ENCODE measurements around the gene DNTTIP2. TPM values are rescaled to one million over a fixed set of nuclear protein-coding genes. Genes with fewer than 3 reads are reported as not detected.
"Not testable (repeated sequence)": the region's sequence is repeated elsewhere in the genome, so short reads cannot be mapped to it uniquely, and the experiment has no call there.

DNTTIP2 gene
- total RNA-seq, 2 donors from 2014 or later = 64.9 to 67.0 TPM

DNA sequence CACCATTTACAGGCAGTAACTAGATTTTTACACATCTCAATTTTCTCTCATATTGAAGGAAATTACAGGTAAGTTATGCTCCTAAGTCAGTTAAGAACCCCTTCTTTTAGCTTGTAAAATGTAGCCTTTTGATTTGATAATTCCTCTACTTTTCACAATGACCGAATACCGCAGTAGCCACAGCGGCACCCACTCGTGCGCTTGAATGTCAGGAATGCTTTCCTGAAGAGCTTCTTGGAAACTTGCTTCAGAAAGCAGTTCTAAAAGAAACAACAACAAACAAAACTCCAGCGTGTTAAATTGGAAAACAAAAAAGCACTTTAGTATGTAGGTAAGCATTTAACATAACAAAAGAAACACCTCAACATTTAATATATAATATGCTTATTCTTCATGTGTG is 9.9 kb upstream of the DNTTIP2 start:
- H3K9me3 Mint-ChIP-seq = no peaks in the 10 kb centered on the region
- DNase-seq (ENCODE audit: low spot score in 2 of 2) (no peak), ATAC-seq (no peak)
- H3K27ac Mint-ChIP-seq = no peak overlapping the region
- peaks cover 0 to 4% of the 10 kb centered on the region in 2 donors for H3K36me3 Mint-ChIP-seq

- Mint-ChIP-seq H3K36me3 (peaks cover 17 to 23% of the 10 kb centered on the region in 2 donors), H3K27ac (no peak overlapping the region), H3K9me3 (no peaks in the 10 kb centered on the region)
- DNase-seq (ENCODE audit: low spot score in 2 of 2) = no peak
- no peak for ATAC-seq
Measured at GRCh38 chr1:93882269-93882668, 3.3 kb upstream of the DNTTIP2 start.

- ATAC-seq (no peak), DNase-seq (ENCODE audit: low spot score in 2 of 2) (no peak)
- H3K36me3 Mint-ChIP-seq = peaks cover 30 to 36% of the 10 kb centered on the region in 2 donors
- H3K9me3 Mint-ChIP-seq = no peaks in the 10 kb centered on the region
- peak overlapping the region in 1 of 2 donors; percentile 4 for H3K27ac Mint-ChIP-seq
Measured at GRCh38 chr1:93880731-93881130, 1.7 kb upstream of the DNTTIP2 start.

DNA sequence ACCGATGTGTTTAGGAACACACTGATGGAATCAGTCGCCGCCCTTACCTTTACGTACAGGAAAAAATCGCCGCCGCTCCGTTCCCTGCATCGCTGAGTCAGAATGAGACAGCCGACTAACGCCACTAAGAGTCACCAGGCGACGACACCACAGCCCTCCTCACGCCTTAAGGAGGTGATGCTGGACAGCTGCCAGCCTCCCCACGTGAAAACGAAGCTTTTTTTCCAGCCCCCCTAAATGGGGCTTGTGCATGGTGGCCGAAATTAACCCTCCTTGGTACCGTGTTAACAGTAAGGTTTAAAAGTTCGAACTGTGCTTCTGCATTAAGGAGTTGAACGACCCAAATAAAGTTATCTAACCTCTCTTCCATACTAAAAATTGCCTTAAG is 511 bp downstream of the DNTTIP2 start:
- peak overlapping the region; percentile 99 to 100 for H3K27ac Mint-ChIP-seq
- no peaks in the 10 kb centered on the region for H3K9me3 Mint-ChIP-seq
- ATAC-seq = peak; percentile 66 to 89
- peaks cover 41 to 49% of the 10 kb centered on the region in 2 donors for H3K36me3 Mint-ChIP-seq
- DNase-seq (ENCODE audit: low spot score in 2 of 2) = peak; percentile 48 to 76

- Mint-ChIP-seq H3K27ac (peak overlapping the region; percentile 56 to 100), H3K9me3 (no peaks in the 10 kb centered on the region), H3K36me3 (peaks cover 41 to 49% of the 10 kb centered on the region in 2 donors)
- DNase-seq (ENCODE audit: low spot score in 2 of 2) (no peak), ATAC-seq (no peak)
Measured at GRCh38 chr1:93877529-93877928, 1.5 kb downstream of the DNTTIP2 start.

GRCh38 chr1:93876244-93876643 is 2.8 kb downstream of the DNTTIP2 start:
- Mint-ChIP-seq H3K27ac (peak overlapping the region; percentile 11 to 100), H3K9me3 (no peaks in the 10 kb centered on the region), H3K36me3 (peaks cover 41 to 49% of the 10 kb centered on the region in 2 donors)
- DNase-seq (ENCODE audit: low spot score in 2 of 2) (no peak), ATAC-seq (no peak)

DNA sequence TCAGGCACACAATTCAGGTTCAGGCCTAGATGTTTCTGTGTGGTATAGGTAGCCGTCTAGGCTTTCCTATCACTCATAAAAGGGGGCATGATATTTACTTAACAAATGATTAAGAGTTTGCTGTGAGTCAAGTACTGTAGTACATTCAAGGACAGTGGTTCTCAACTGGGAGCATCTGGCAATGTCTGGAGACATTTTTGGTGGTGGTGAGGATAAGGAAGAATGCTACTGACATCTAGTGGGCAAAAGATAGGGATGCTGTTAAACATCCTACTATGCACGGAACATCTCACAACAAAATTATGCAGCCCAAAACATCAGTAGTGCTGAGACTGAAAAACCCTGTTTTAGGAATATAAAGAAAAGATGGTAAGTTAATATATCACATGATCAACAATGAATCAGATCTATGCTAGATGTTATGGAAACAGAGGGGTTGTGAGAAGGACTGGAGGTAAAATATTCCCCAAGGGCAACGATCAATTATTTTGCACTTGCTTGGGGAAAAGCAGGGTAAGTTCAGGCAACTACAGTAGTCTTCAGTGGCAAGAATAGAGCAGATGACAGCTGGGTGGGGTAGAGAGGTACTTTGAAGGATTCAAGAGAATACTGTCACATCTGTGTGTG is 4.9 kb downstream of the DNTTIP2 start:
- Mint-ChIP-seq H3K9me3 (no peaks in the 10 kb centered on the region), H3K27ac (peak overlapping the region; percentile 26 to 46), H3K36me3 (peaks cover 40 to 42% of the 10 kb centered on the region in 2 donors)
- DNase-seq (ENCODE audit: low spot score in 2 of 2) = no peak
- peak in 1 of 2 donors; percentile 12 for ATAC-seq

- H3K9me3 Mint-ChIP-seq = no peaks in the 10 kb centered on the region
- H3K27ac Mint-ChIP-seq = peak overlapping the region in 1 of 2 donors; percentile 13
- peaks cover 16 to 21% of the 10 kb centered on the region in 2 donors for H3K36me3 Mint-ChIP-seq
- ATAC-seq (no peak), DNase-seq (ENCODE audit: low spot score in 2 of 2) (no peak)
Measured at GRCh38 chr1:93871366-93871765, 7.6 kb downstream of the DNTTIP2 start.

DNA sequence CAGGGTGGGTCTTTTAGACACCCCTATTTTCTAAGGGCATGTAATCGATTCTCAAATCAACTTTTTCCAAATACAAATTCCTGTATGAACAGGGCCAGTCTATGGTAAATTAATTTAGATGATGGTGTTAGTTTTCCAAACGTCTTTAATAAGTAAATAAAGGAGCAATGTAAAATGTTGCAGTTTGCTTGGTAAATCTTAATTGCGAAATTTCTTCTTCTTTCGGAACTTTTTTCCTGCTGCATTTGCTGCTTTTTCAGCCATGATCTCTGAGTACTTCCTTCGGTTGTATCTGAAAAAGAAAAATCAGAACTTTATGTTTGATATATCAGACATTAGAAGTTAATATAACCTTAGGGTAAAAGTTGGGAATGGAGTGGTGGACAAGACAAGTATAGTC is 9.4 kb downstream of the DNTTIP2 start:
- DNase-seq (ENCODE audit: low spot score in 2 of 2) (no peak), ATAC-seq (no peak)
- Mint-ChIP-seq H3K27ac (no peak overlapping the region), H3K9me3 (no peaks in the 10 kb centered on the region), H3K36me3 (peaks cover 10 to 15% of the 10 kb centered on the region in 2 donors)

- not testable (repeated sequence) for H3K36me3 Mint-ChIP-seq; DNase-seq (ENCODE audit: low spot score in 2 of 2); H3K9me3 Mint-ChIP-seq; H3K27ac Mint-ChIP-seq; ATAC-seq
Measured at GRCh38 chr1:93868492-93868891, 10.5 kb downstream of the DNTTIP2 start.

DNA sequence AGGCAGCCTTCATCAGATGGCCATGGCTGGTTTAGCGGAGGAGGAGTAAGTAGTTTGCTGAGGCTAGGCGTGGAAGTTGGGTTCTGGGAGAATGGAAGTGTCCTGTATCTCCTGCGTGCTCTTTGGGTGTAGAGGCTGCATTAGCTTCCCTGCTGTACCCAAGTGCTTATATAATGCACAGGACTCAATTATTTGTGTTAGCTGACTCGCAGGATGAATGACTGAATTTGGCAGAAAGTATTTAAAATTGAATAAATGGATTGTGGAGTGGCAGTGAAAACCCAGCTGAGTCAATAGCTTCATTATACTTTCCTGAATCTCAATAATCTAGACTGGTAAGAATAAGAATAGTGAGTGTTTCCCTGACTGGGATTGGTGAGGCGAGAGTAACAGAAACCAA is 13.8 kb downstream of the DNTTIP2 start:
- Mint-ChIP-seq H3K27ac (peak overlapping the region in 1 of 2 donors; percentile 11), H3K9me3 (no peaks in the 10 kb centered on the region), H3K36me3 (peaks cover 0 to 6% of the 10 kb centered on the region in 2 donors)
- DNase-seq (ENCODE audit: low spot score in 2 of 2) = no peak
- ATAC-seq = no peak

DNA sequence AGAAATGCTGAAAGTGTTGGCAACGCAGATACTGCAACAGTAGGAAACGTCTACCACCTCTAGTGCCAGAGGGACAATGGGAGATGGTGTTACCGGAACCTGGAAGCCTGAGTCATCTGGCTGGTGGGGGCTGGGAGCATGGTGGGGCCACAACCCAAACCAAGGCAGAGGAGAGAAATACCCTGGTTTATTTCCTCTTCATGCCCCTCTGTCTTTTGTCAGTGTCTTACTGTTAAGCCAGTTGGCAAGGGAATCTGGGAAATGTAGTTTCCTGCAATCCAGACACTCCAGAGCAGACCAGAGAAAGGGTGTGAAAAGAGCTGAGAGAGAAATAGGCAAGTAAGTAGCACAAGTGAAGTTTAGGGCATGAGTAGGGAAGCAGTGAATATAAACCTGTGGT is 14.8 kb downstream of the DNTTIP2 start:
- ATAC-seq (peak in 1 of 2 donors; percentile 32), DNase-seq (ENCODE audit: low spot score in 2 of 2) (no peak)
- Mint-ChIP-seq H3K36me3 (no peaks in the 10 kb centered on the region), H3K9me3 (no peaks in the 10 kb centered on the region), H3K27ac (no peak overlapping the region)

- H3K27ac Mint-ChIP-seq; H3K36me3 Mint-ChIP-seq; ATAC-seq; DNase-seq (ENCODE audit: low spot score in 2 of 2); H3K9me3 Mint-ChIP-seq: not testable (repeated sequence)
Measured at GRCh38 chr1:93857653-93858052, 21.4 kb downstream of the DNTTIP2 start.

- not testable (repeated sequence) for H3K9me3 Mint-ChIP-seq; ATAC-seq; H3K36me3 Mint-ChIP-seq; H3K27ac Mint-ChIP-seq; DNase-seq (ENCODE audit: low spot score in 2 of 2)
Measured at GRCh38 chr1:93855983-93856382, 23.0 kb downstream of the DNTTIP2 start.

GRCh38 chr1:93853940-93854339 is 25.1 kb downstream of the DNTTIP2 start:
- ATAC-seq (no peak), DNase-seq (ENCODE audit: low spot score in 2 of 2) (no peak)
- Mint-ChIP-seq H3K9me3 (peaks cover 0 to 4% of the 10 kb centered on the region in 2 donors), H3K36me3 (peaks cover 0 to 5% of the 10 kb centered on the region in 2 donors), H3K27ac (no peak overlapping the region)

GRCh38 chr1:93851878-93852277 is 27.1 kb downstream of the DNTTIP2 start:
- Mint-ChIP-seq H3K36me3 (peaks cover 3 to 7% of the 10 kb centered on the region in 2 donors), H3K9me3 (peaks cover 0 to 4% of the 10 kb centered on the region in 2 donors), H3K27ac (no peak overlapping the region)
- DNase-seq (ENCODE audit: low spot score in 2 of 2) (no peak), ATAC-seq (no peak)

GRCh38 chr1:93851327-93851712 is 27.7 kb downstream of the DNTTIP2 start:
- Mint-ChIP-seq H3K27ac (no peak overlapping the region), H3K36me3 (peaks cover 0 to 7% of the 10 kb centered on the region in 2 donors), H3K9me3 (peaks cover 0 to 4% of the 10 kb centered on the region in 2 donors)
- DNase-seq (ENCODE audit: low spot score in 2 of 2) = no peak
- no peak for ATAC-seq

DNA sequence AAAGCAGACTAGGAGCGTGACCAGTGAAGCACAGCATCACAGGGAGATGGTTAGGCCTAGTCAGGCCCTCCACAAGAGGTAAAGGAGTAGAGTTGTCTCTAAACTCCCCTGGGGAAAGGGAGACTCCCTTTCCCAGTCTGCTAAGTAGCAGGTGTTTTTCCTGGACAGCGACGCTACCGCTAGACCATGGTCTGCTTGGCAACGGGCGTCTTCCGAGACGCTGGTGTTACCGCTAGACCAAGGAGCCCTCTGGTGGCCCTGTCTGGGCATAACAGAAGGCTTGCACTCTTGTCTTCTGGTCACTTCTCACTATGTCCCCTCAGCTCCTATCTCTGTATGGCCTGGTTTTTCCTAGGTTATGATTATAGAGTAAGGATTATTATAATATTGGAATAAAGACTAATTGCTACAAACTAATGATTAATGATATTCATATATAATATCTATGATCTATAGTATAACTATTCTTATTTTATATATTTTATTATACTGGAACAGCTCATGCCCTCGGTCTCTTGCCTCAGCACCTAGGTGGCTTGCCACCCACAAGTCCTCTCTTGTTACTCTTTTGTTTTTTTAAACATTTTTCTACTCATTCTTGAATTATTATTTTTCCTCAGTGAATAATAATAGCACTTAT is 28.2 kb downstream of the DNTTIP2 start:
- H3K9me3 Mint-ChIP-seq, H3K27ac Mint-ChIP-seq, ATAC-seq, H3K36me3 Mint-ChIP-seq: not testable (repeated sequence)
- peak; percentile 39 to 59 for DNase-seq (ENCODE audit: low spot score in 2 of 2)

Data from activated naive CD4-positive, alpha-beta T cell treated with anti-CD3 and anti-CD28 coated beads, Interleukin-2, amount 50 U/mL, for 72 hours (primary cell).